ENCODE results near the gene NKX1-2.

The NKX1-2 gene

GRCh38 chr10:124474514-124475070 is 24.8 kb upstream of the NKX1-2 start:
- no peak for DNase-seq (ENCODE audit: low spot score)

GRCh38 chr10:124473070-124473469 is 23.2 kb upstream of the NKX1-2 start:
- DNase-seq (ENCODE audit: low spot score): no peak

- DNase-seq (ENCODE audit: low spot score): no peak
Measured at GRCh38 chr10:124472071-124472470, 22.2 kb upstream of the NKX1-2 start.

- DNase-seq (ENCODE audit: low spot score): no peak
Measured at GRCh38 chr10:124470544-124471434, 21.0 kb upstream of the NKX1-2 start.

GRCh38 chr10:124469956-124470484 is 20.2 kb upstream of the NKX1-2 start:
- DNase-seq (ENCODE audit: low spot score): no peak

GRCh38 chr10:124468624-124469023 is 18.8 kb upstream of the NKX1-2 start:
- DNase-seq (ENCODE audit: low spot score): no peak

GRCh38 chr10:124467165-124467564 is 17.3 kb upstream of the NKX1-2 start:
- DNase-seq (ENCODE audit: low spot score): no peak

GRCh38 chr10:124465777-124466488 is 16.1 kb upstream of the NKX1-2 start:
- no peak for DNase-seq (ENCODE audit: low spot score)

GRCh38 chr10:124465003-124465776 is 15.4 kb upstream of the NKX1-2 start:
- DNase-seq (ENCODE audit: low spot score): no peak

GRCh38 chr10:124464028-124464965 is 14.5 kb upstream of the NKX1-2 start:
- no peak for DNase-seq (ENCODE audit: low spot score)

- DNase-seq (ENCODE audit: low spot score): no peak
Measured at GRCh38 chr10:124462348-124462695, 12.5 kb upstream of the NKX1-2 start.

GRCh38 chr10:124461642-124462347 is 12.0 kb upstream of the NKX1-2 start, which contains the start of gene LHPP:
LHPP (plus strand) TSS chr10:124461823; CDS start chr10:124461863, 40 bp downstream.
- DNase-seq (ENCODE audit: low spot score): peak; percentile 86

- no peak for DNase-seq (ENCODE audit: low spot score)
Measured at GRCh38 chr10:124460144-124460543, 10.3 kb upstream of the NKX1-2 start.

GRCh38 chr10:124459395-124459794 is 9.6 kb upstream of the NKX1-2 start:
- no peak for DNase-seq (ENCODE audit: low spot score)

- no peak for DNase-seq (ENCODE audit: low spot score)
Measured at GRCh38 chr10:124458889-124459288, 9.1 kb upstream of the NKX1-2 start.

GRCh38 chr10:124458473-124458872 is 8.6 kb upstream of the NKX1-2 start:
- DNase-seq (ENCODE audit: low spot score): no peak

- DNase-seq (ENCODE audit: low spot score): no peak
Measured at GRCh38 chr10:124455441-124455840, 5.6 kb upstream of the NKX1-2 start.

- DNase-seq (ENCODE audit: low spot score): no peak
Measured at GRCh38 chr10:124453960-124454610, 4.2 kb upstream of the NKX1-2 start.

- DNase-seq (ENCODE audit: low spot score): no peak
Measured at GRCh38 chr10:124451276-124451675, 1.4 kb upstream of the NKX1-2 start.

- no peak for DNase-seq (ENCODE audit: low spot score)
Measured at GRCh38 chr10:124450783-124451057, 885 bp upstream of the NKX1-2 start.

Measured in LoVo (cell line).